T-helper 2 cell treated with Interferon-gamma antibody and Interleukin-4, amounts not matched to agents 100 ng/mL and 5 ng/mL, for 36 hours (primary cell): ENCODE data around the gene CD22. TPM values are rescaled to one million over a fixed set of nuclear protein-coding genes. Genes with fewer than 3 reads are reported as not detected.

ENCODE experiments used
- intact Hi-C: fragments of 100-400 bp; cut with micrococcal nuclease; formaldehyde crosslinking; loops from one replicate; pipeline ENCODE4 v1.15.1; 2023
- total RNA-seq: library from RNA; stranded (reverse); gene quantifications from 2 replicates; pipeline ENCODE4 v1.2.3, GENCODE V29; 2022

Gene CD22
- total RNA-seq, 1 donor from 2014 or later, result 0.70 TPM

- intact Hi-C loops, result no loop called here
These were observed 33.1 kb upstream of the CD22 start for GRCh38 chr19:35295792-35296462.

DNA sequence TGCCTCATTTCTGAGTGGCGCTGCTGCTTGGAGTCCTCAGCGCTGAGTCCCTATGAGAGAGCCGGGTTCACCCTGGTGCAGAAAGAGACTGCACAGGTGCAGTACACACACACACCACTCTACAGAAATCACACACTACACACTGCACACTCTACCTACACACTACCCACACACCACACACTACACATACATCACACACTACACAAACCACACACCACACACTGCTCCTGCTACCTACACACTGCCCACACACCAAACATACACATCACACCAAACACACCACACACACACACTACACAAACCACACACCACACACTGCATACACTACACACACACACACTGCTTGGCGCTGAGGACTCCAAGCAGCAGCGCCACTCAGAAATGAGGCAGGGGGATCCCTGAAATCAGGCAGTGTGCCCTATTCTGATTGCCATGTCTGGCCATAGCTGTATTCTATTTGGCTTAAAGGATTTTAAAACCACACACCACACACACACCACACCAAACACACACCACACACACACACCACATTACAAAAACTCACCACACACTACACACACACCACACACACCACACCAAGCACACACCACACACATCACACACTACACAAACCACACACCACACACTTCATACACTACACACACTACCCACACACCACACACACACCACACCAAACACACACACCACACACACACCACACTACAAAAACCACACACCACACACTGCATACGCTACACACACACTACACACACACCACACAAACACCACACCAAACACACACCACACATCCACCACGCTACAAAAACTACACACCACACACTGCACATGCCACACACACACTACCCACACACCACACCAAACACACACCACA is 32.1 kb upstream of the CD22 start:
- intact Hi-C loops, result no loop called here

GRCh38 chr19:35297515-35297848 is 31.5 kb upstream of the CD22 start:
- intact Hi-C loops, result no loop called here

DNA sequence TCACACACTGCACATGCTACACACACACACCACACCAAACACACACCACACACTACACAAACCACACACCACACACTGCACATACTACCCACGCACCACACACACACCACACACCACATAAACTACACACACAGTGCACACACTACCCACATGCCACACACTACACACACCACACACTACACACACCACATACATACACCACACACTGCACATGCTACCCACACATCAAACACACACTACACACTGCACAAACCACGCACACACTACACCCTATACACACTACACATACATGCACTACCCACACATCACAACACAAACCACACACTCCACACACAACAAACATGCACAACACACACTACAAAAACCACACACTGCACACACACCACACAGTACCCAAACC is 31.1 kb upstream of the CD22 start:
- intact Hi-C loops, result no loop called here

DNA sequence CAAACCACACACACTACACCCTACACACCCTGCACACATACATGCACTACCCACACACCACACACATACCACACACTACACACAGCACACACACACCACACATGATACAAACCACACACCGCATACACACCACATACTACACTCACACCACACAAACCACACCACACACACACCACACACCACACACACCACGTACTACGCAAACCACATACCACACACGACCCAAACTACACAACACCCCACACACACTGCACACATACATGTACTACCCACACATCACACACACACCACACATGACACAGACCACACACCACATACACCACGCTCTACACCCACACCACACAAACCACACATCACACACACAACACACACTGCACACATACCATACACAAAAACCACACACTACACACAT is 30.4 kb upstream of the CD22 start:
- intact Hi-C loops, result no loop called here

DNA sequence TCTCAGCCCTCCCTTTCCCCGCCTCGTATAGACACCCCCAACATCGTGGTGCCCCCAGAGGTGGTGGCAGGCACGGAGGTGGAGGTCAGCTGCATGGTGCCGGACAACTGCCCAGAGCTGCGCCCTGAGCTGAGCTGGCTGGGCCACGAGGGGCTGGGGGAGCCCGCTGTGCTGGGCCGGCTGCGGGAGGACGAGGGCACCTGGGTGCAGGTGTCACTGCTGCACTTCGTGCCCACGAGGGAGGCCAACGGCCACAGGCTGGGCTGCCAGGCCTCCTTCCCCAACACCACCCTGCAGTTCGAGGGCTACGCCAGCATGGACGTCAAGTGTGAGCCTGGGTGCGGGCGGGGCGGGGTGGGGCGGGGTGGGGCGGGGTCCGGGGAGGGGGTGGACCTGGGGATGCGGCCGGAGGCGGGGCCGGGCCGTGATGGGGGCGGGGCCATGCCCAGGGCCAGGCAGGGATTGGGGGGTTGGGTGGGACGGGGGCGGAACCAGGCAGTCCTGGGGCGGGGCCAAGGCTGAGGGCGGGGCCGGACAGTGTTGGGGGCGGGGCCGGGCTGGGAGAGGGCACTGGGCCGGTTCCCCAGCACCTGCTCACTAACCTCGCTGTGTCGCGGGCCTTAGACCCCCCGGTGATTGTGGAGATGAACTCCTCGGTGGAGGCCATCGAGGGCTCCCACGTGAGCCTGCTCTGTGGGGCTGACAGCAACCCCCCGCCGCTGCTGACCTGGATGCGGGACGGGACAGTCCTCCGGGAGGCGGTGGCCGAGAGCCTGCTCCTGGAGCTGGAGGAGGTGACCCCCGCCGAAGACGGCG is 29.3 kb upstream of the CD22 start:
- intact Hi-C loops, result no loop called here

- intact Hi-C loops, result no loop called here
These were observed 28.7 kb upstream of the CD22 start for GRCh38 chr19:35300339-35300649.

DNA sequence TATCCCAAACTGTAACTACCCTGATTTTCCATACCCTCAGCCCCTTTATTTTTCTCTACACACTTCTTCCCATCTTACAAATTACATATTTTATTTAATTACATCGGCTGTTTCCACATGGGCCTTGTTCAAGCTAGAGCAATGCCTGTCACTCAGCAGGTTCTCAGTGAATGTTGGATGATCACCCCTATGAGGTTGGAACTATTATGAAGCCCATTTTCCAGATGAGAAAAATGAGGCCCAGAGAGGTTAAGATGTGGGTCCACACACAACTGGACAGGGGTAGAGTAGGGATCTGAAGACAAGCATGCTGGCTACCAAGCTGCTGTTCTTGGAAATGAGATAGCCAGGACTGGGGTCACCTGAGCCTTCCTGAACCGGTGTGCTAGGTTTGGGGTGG is 27.0 kb upstream of the CD22 start:
- intact Hi-C loops, result no loop called here

GRCh38 chr19:35302446-35302845 is 26.5 kb upstream of the CD22 start:
- intact Hi-C loops, result no loop called here

- intact Hi-C loops, result no loop called here
These were observed 25.6 kb upstream of the CD22 start for GRCh38 chr19:35303357-35303915.

DNA sequence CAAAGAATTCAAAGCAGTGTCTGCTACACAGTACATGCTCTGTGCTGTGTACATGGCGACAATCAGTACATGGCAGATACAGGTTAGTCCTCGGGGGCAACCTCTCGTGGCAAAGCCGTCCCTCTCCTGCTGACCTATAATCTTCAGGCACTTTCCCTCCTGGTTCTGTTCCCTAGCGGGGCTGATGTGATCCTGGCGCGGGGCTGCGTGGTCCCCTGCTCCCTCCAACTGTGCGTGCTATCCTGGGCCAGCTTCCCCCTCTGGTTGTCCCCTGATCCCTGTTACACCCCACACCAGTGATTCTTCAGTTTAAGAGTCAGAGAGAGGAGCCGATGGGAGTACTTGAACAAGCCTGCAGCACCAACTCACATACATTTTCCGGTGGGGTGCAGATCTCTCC is 25.0 kb upstream of the CD22 start:
- intact Hi-C loops, result no loop called here

DNA sequence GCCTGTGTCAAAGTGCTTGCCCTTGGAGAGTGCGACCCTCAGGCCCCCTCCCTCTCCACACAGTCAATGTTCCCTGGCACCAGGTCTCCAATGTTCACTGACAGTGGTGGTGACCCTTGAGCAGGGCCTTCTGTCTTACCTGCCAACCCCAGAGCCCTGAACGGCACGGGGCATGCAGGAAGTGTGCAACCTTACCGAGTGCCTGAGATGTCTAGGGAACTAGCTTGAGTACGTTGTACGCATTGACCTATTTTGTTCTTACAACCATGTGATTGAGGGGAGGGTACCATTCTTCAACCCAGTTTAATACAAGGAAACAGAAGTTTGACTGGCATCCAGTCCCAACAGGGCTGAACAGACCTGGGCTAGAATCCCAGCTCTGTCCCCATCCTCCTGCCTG is 23.8 kb upstream of the CD22 start:
- intact Hi-C loops, result no loop called here

DNA sequence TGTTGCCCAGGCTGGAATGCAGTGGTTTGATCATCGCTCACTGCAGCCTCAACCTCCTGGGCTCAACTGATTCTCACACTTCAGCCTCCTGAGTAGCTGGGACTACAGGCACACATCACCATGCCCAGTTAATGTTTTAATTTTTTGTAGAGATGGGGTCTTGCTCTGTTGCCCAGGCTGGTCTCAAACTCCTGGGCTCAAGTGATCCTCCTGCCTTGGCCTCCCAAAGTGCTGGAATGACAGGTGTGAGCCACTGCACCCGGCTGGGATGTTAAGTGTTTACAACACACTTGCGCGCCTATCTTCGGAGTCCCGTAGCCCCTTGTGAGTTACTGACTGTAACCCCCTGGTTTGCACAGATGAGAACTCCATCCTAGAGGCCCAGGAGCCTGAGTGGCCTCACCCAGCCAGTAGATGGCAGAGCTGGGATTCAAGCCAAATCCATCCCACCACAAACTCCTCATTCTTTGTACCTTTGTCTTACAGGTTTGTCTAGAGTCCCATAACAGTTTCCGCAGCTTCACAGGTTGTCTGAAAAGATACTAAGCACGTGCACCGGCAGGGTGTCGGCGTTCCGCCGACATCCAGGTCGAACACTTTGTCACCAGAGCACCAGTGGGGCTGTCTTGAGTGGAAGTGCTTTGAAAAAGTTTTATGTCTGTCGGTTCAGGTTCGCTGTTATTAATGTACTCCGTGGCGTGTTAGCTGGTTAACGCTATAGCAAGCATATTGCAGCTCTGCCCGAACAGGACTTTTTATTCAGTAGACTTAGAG is 22.3 kb upstream of the CD22 start:
- intact Hi-C loops, result no loop called here

GRCh38 chr19:35307931-35308330 is 21.1 kb upstream of the CD22 start:
- intact Hi-C loops, result no loop called here

DNA sequence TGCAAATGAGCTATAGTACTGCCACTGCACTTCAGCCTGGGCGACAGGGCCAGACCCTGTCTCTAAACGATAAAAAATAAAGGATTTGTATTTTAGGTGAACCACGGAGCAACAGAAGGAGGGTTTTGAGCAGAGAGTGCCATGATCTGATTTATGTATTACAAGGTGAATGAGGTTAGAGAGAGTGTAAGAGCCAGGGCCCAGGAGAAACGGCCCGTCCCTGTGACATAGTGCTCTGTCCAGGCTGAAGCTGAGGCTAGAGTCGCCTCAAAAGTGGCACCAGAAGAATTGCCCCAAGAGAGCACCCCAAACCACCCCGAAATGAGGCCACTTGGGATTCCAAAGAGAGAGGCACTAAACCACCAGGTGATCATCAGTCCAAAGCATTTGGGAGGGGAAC is 20.1 kb upstream of the CD22 start:
- intact Hi-C loops, result no loop called here

DNA sequence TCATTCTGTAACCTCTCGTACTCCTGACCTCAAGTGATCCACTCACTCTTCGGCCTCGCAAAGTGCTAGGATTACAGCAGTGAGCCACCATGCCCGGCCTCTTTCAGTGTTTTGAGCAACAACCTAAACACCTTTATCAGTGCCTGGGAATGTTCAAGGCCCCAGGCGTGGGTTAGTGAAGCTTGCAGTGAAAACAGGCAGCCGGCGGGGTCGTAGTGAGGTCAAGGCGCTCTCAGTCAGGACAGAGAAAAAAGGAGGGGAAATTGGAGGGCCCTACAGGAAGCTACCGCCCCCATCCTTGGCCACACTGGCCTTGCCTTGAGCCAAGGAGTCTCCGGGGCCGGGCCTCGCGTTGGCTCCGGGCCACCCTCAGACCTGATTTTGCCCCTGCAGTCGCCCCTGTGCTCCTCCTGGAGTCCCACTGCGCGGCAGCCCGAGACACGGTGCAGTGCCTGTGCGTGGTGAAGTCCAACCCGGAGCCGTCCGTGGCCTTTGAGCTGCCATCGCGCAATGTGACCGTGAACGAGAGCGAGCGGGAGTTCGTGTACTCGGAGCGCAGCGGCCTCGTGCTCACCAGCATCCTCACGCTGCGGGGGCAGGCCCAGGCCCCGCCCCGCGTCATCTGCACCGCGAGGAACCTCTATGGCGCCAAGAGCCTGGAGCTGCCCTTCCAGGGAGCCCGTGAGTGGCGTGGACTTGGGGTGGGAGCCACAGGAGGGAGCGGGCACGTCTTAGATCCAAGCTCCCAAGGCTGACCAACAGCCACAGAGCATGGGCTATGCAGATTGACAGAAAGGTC is 19.3 kb upstream of the CD22 start:
- intact Hi-C loops, result no loop called here

GRCh38 chr19:35310331-35310730 is 18.7 kb upstream of the CD22 start:
- intact Hi-C loops, result no loop called here

- intact Hi-C loops, result no loop called here
These were observed 18.0 kb upstream of the CD22 start for GRCh38 chr19:35310811-35311465.

DNA sequence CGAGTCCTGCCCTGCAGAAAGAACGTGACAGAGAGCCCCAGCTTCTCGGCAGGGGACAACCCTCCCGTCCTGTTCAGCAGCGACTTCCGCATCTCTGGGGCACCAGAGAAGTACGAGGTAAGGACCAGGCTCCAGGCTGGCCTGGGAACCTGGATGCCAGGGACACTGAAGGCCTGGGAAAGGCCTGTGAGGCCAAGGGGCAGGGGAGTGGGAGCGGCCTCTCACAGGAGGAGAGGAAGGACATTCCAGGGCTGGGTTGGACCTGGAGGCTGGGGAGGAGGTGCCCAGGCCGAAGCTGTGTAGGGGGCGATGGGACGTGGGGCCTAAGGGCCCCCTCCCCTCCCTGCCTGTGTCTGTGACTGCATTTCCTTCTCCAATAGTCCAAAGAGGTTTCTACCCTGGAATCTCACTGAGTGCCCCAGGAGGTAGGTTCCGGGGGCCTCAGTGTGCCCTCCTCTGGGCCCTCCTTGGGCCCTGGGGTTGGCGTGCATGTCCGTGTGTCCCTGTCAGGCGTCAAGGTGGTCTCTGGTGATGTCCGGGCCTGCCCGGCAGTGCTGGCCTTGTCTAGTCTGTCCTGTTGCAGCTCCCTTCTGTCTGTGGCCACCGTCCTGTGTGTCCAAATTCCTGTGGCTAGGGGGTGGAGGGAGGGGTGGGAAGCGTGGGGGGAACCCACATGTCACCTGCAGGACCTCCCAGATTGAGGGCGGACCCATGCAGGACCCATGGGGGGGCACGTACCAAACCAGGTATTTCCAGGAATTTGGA is 16.9 kb upstream of the CD22 start:
- intact Hi-C loops, result no loop called here
